ENCODE measurements around the gene RPTOR. TPM values are rescaled to one million over a fixed set of nuclear protein-coding genes. Genes with fewer than 3 reads are reported as not detected.

The RPTOR gene
- total and polyA plus RNA-seq, 2 donors (not counting 3 experiments of a cell fraction or from before 2014, with no cell fraction given) = 10.7 to 41.8 TPM

DNA sequence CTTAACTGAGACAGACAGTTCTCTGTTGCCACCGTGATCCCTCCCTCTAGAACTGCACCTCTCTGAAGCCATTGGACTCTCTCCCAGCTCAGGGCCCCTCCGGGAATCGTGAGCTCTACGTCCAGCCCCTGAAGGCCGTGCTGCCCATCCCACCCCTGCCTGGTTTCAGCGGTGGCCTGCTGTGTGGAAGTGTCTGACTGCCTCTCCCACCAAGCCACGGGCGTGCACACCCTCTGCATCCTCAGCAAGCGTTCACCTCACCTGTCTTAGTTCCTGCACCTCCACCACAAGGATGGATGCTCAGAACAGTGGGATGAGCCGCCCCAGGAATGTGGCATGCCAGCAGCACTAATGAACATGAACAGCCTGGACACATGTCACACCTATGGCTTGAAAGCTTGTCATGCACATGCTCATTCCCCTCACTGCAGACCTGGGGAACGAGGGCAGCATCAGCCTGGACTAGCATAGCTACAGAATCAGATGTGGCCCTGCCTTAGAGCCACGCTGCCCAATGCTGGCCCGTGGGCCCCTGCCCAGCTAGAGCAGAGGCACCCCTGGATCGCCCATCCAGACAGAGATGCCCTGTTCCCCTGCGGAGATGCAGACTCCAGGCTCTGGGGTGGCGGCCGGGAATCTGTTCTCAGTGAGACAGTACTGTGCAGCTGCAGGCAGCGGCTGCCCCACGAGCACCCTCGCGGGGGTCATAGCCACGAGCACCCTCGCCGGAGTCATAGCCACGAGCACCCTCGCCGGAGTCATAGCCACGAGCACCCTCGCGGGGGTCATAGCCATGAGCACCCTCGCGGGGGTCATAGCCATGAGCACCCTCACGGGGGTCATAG is 373.3 kb downstream of the RPTOR start:
- POLR2A ChIA-PET = no interaction called here
- DNase-seq (ENCODE audit: low read depth, low spot score) (no peak), FAIRE-seq (no peak)
- H2AFZ ChIP-seq (ENCODE audit: low read depth, low read length) = no peak overlapping the region
- dilution Hi-C loops (cut with MboI; ENCODE audit: extremely low pct_ligation_motif_present, low sequenced_read_pairs) = no loop called here
- H3K79me2 ChIP-seq (ENCODE audit: control insufficient read depth, insufficient read depth, low read length) = no peaks in the 10 kb centered on the region
- H3K27me3 ChIP-seq (ENCODE audit: control insufficient read depth in 2 of 2, insufficient read depth in 2 of 2, low read length in 2 of 2) = no peaks in the 10 kb centered on the region
- CTCF ChIA-PET = interaction anchor here (1.8 kb wide), 1 partner anchor 10 kb away, joined by 6 read pairs; no protein-coding TSS in a partner anchor
- H3K9me1 ChIP-seq (replicated peaks; ENCODE audit: control insufficient read depth, extremely low read depth, insufficient read depth, low read length) = no peaks in the 10 kb centered on the region
- peaks cover 0 to 9% of the 10 kb centered on the region in 2 experiments for H3K36me3 ChIP-seq (ENCODE audit: control insufficient read depth in 2 of 2, extremely low read depth in 1 of 2, insufficient read depth in 2 of 2, low read length in 2 of 2)
- BruUV-seq (replicated peaks) = no TSS peak
- H3K27ac ChIP-seq (ENCODE audit: insufficient read depth, low read depth, low read length) = no peak overlapping the region
- no peak overlapping the region for H3K9ac ChIP-seq (replicated peaks; ENCODE audit: extremely low read depth, insufficient read depth, low read length)
- H3K4me3 ChIP-seq (replicated peaks in 1 of 3; ENCODE audit: insufficient read depth in 1 of 3, low read depth in 1 of 3, low read length in 3 of 3) = no peak overlapping the region
- no peaks in the 10 kb centered on the region for H3K9me3 ChIP-seq (replicated peaks; ENCODE audit: control insufficient read depth, insufficient read depth, low read length)
- H3K4me1 ChIP-seq (ENCODE audit: control insufficient read depth, extremely low read depth, insufficient read depth, low read length) = no peaks in the 10 kb centered on the region
- H4K20me1 ChIP-seq (replicated peaks; ENCODE audit: control insufficient read depth, extremely low read depth, insufficient read depth, low read length) = no peaks in the 10 kb centered on the region
- TF ChIP-seq EZH2 (IDR thresholded peaks at IDR 0.05; ENCODE audit: borderline replicate concordance, low read depth, low read length, severe bottlenecking) = no peak
- TF ChIP-seq, protein P1, sequence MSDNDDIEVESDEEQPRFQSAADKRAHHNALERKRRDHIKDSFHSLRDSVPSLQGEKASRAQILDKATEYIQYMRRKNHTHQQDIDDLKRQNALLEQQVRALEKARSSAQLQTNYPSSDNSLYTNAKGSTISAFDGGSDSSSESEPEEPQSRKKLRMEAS (IDR thresholded peaks at IDR 0.05; ENCODE audit: insufficient read depth, insufficient read length) = no peak
- TF ChIP-seq MYC (IDR thresholded peaks at IDR 0.05; ENCODE audit: low read depth, low read length) = no peak
- no peak for TF ChIP-seq JUN (IDR thresholded peaks at IDR 0.05; ENCODE audit: borderline replicate concordance, insufficient read depth, insufficient read length, low read depth)
- no peak for TF ChIP-seq GATA2 (IDR thresholded peaks at IDR 0.05; ENCODE audit: insufficient read depth, insufficient read length, low read depth, low read length)
- no peak for TF ChIP-seq FOS (IDR thresholded peaks at IDR 0.05; ENCODE audit: borderline replicate concordance, insufficient read depth, low read length)
- TF ChIP-seq POLR2AphosphoS5 (IDR thresholded peaks at IDR 0.05; ENCODE audit: insufficient read depth, low read depth, low read length) = no peak
- TF ChIP-seq POLR2A (IDR thresholded peaks at IDR 0.05; ENCODE audit: low read depth, low read length) = no peak
- no peak for TF ChIP-seq CTCF (IDR thresholded peaks at IDR 0.05; ENCODE audit: extremely low read depth in 1 of 2, insufficient read depth in 1 of 2, low read depth in 1 of 2, low read length in 2 of 2)
- H3K4me2 ChIP-seq (ENCODE audit: insufficient read depth, low read length) = no peak overlapping the region
- intact Hi-C loops (cut with micrococcal nuclease) = no loop called here

Measured in endothelial cell of umbilical vein (primary cell).